ENCODE measurements around the gene BACE2. TPM values are rescaled to one million over a fixed set of nuclear protein-coding genes. Genes with fewer than 3 reads are reported as not detected.

BACE2 gene
- total and polyA plus RNA-seq, 2 donors (not counting 1 experiment from before 2014, with no cell fraction given): 19.5 to 31.5 TPM

DNA sequence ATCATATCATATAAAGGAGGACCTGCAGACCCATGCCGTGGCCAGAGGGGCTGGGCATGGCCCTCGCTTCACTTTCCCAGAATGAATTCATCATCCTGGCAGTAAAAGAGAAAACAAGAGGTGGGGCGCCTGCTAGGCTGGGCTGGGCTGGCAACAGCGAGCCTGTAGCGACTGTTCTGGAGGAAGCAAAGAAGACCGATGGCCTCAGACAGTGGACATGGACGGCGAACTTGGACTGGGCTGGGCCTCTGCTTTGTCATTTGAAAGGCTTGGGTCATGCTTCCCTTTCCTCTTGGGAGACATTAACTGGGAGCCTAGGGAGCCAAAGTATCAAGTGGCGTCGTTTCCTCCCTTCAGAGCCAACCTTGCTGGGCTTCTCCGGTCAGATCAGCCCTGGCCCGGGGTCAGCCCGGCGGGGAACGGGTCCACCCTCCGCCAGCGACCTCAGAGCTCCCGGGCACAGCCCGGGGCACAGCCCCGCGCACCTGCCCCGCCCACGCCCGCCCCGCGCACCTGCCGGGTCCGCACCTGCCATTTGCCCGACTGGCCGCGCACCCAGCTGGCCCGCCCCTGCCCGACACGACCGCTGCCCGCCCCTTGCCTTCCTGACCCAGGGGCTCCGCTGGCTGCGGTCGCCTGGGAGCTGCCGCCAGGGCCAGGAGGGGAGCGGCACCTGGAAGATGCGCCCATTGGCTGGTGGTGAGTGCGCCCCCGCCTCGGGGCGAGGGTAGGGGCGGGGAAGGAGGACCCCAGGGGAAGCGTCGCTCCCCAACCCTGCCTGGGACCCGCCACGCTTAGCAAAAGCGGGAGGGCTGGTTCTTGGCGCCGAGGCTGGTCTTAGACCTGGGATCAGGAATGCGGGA, 148.5 kb downstream of the BACE2 start, which contains the start of gene FAM3B:
FAM3B (plus strand) TSS at position 602 of the 863 bp plus-strand sequence; CDS start at position 681, 79 bp downstream.
- no peak within 1 kb of the TSS for H3K9ac ChIP-seq (ENCODE audit: insufficient read depth, low read length)
- no peaks in the 10 kb centered on the region for H4K20me1 ChIP-seq (ENCODE audit: control insufficient read depth, extremely low read depth, insufficient read depth, low read length)
- H3K79me2 ChIP-seq (ENCODE audit: control insufficient read depth, insufficient read depth, low read length): no peaks in the 10 kb centered on the region
- TF ChIP-seq CTCF (conservative IDR thresholded peaks at IDR 0.05 in 1 of 2, IDR thresholded peaks at IDR 0.05 in 1 of 2; ENCODE audit: low read depth in 1 of 2, low read length in 2 of 2): no peak
- peak; percentile 49 for TF ChIP-seq EZH2 (IDR thresholded peaks at IDR 0.05; ENCODE audit: low read length, missing control alignments)
- peaks cover 9% of the 10 kb centered on the region for H3K27me3 ChIP-seq (ENCODE audit: control insufficient read depth, insufficient read depth, low read length)
- H3K27ac ChIP-seq (ENCODE audit: insufficient read depth, low read length): no peak within 1 kb of the TSS
- no peaks in the 10 kb centered on the region for H3K4me1 ChIP-seq (ENCODE audit: control insufficient read depth, extremely low read depth, insufficient read depth, low read length)
- no peaks in the 10 kb centered on the region for H3K9me3 ChIP-seq (ENCODE audit: control insufficient read depth, insufficient read depth, low read depth, low read length)
- no peak within 1 kb of the TSS for H2AFZ ChIP-seq (ENCODE audit: low read length)
- H3K4me2 ChIP-seq (ENCODE audit: extremely low read depth, insufficient read depth, low read length): no peak within 1 kb of the TSS
- no peaks in the 10 kb centered on the region for H3K36me3 ChIP-seq (ENCODE audit: control insufficient read depth, insufficient read depth, low read length)
- no peak for DNase-seq (ENCODE audit: low read depth in 2 of 2)
- H3K4me3 ChIP-seq (replicated peaks in 1 of 4; ENCODE audit: control extremely low read depth in 1 of 4, insufficient read depth in 1 of 4, low read depth in 3 of 4, low read length in 4 of 4): no peak within 1 kb of the TSS

DNA sequence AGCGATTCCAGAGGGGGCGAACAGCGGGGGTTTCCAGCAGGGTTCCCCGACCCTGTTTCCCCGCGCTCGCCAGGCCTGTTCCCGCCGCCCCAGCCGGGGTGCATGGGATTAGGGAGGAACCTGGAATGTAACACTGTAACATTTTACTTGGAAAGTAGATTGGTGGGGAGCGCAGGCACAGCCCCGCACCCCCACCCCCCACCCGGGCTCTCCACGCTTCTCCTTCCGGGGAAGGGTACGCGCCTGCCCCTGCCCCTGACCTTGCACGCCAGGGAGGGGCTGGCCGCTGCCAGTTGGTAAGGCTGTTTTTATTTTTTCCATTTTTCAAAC, 149.1 kb downstream of the BACE2 start:
- H3K4me1 ChIP-seq (ENCODE audit: control insufficient read depth, extremely low read depth, insufficient read depth, low read length): no peaks in the 10 kb centered on the region

DNA sequence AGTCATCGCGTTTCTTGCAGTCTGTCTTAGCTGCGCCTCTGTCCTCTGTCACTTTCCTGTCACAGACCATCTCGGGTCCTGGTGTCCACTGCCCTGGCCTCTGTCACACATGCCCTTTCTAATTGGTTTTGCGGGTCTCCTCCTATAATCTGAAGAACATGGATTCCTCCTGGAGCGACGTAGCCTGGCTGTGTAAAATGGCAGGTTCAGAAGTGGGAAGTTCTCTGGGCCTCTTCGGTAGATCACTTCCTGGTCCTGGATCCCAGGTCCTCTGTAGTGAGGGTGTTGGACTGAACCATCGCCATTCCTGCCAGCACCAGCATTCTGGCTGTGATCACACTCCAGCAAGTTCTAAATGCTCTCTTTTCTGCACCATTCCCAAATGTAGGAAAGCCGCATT, 149.5 kb downstream of the BACE2 start:
- no peak overlapping the region for H3K4me3 ChIP-seq (replicated peaks in 1 of 4; ENCODE audit: control extremely low read depth in 1 of 4, insufficient read depth in 1 of 4, low read depth in 3 of 4, low read length in 4 of 4)
- no peak overlapping the region for H3K27ac ChIP-seq (ENCODE audit: insufficient read depth, low read length)
- H3K4me1 ChIP-seq (ENCODE audit: control insufficient read depth, extremely low read depth, insufficient read depth, low read length): no peaks in the 10 kb centered on the region
- H3K36me3 ChIP-seq (ENCODE audit: control insufficient read depth, insufficient read depth, low read length): no peaks in the 10 kb centered on the region
- TF ChIP-seq CTCF (conservative IDR thresholded peaks at IDR 0.05 in 1 of 2, IDR thresholded peaks at IDR 0.05 in 1 of 2; ENCODE audit: low read depth in 1 of 2, low read length in 2 of 2) (no peak), EZH2 (IDR thresholded peaks at IDR 0.05; ENCODE audit: low read length, missing control alignments) (no peak)
- DNase-seq (ENCODE audit: low read depth in 2 of 2): no peak
- H4K20me1 ChIP-seq (ENCODE audit: control insufficient read depth, extremely low read depth, insufficient read depth, low read length): no peaks in the 10 kb centered on the region
- H3K9me3 ChIP-seq (ENCODE audit: control insufficient read depth, insufficient read depth, low read depth, low read length): no peaks in the 10 kb centered on the region
- H2AFZ ChIP-seq (ENCODE audit: low read length): no peak overlapping the region
- peaks cover 9% of the 10 kb centered on the region for H3K27me3 ChIP-seq (ENCODE audit: control insufficient read depth, insufficient read depth, low read length)
- no peaks in the 10 kb centered on the region for H3K79me2 ChIP-seq (ENCODE audit: control insufficient read depth, insufficient read depth, low read length)
- no peak overlapping the region for H3K9ac ChIP-seq (ENCODE audit: insufficient read depth, low read length)
- no peak overlapping the region for H3K4me2 ChIP-seq (ENCODE audit: extremely low read depth, insufficient read depth, low read length)

More for the DNA sequence above, 149.1 kb downstream of the BACE2 start:
- peaks cover 9% of the 10 kb centered on the region for H3K27me3 ChIP-seq (ENCODE audit: control insufficient read depth, insufficient read depth, low read length)
- H2AFZ ChIP-seq (ENCODE audit: low read length): no peak overlapping the region
- no peak for DNase-seq (ENCODE audit: low read depth in 2 of 2)
- H3K36me3 ChIP-seq (ENCODE audit: control insufficient read depth, insufficient read depth, low read length): no peaks in the 10 kb centered on the region
- H3K9ac ChIP-seq (ENCODE audit: insufficient read depth, low read length): no peak overlapping the region
- no peak for TF ChIP-seq EZH2 (IDR thresholded peaks at IDR 0.05; ENCODE audit: low read length, missing control alignments)
- TF ChIP-seq CTCF (conservative IDR thresholded peaks at IDR 0.05 in 1 of 2, IDR thresholded peaks at IDR 0.05 in 1 of 2; ENCODE audit: low read depth in 1 of 2, low read length in 2 of 2): no peak
- no peaks in the 10 kb centered on the region for H3K9me3 ChIP-seq (ENCODE audit: control insufficient read depth, insufficient read depth, low read depth, low read length)
- no peak overlapping the region for H3K4me2 ChIP-seq (ENCODE audit: extremely low read depth, insufficient read depth, low read length)
- H3K27ac ChIP-seq (ENCODE audit: insufficient read depth, low read length): no peak overlapping the region
- no peak overlapping the region for H3K4me3 ChIP-seq (replicated peaks in 1 of 4; ENCODE audit: control extremely low read depth in 1 of 4, insufficient read depth in 1 of 4, low read depth in 3 of 4, low read length in 4 of 4)
- no peaks in the 10 kb centered on the region for H4K20me1 ChIP-seq (ENCODE audit: control insufficient read depth, extremely low read depth, insufficient read depth, low read length)
- no peaks in the 10 kb centered on the region for H3K79me2 ChIP-seq (ENCODE audit: control insufficient read depth, insufficient read depth, low read length)

Measured in fibroblast of lung (primary cell).